Activated B cell treated with CpG ODN at 0.5 μM for 24 hours (primary cell): ENCODE measurements around the gene TMEM164. TPM values are rescaled to one million over a fixed set of nuclear protein-coding genes. Genes with fewer than 3 reads are reported as not detected.

Source experiments
- ATAC-seq: fragments of 200-7000 bp; cut with Tn5 transposase; one replicate; pipeline ENCODE4 v1.10.0; 2021; ENCODE audit warnings: low read depth, mild to moderate bottlenecking, moderate library complexity
- CTCF ChIA-PET: fragments of 350-600 bp; sonication (Branson Sonifier 250); formaldehyde crosslinking; loops from one replicate; lab custom pipeline; 2021; ENCODE audit warnings: antibody characterized with exemption; lab: Charles Lee
- POLR2A ChIA-PET: fragments of 350-600 bp; sonication (Branson Sonifier 250); formaldehyde crosslinking; loops from one replicate; lab custom pipeline; 2021; ENCODE audit warnings: antibody characterized with exemption; lab: Charles Lee
- DNase-seq: peaks from one replicate; pipeline ENCODE4 v3.0.0; 2022
- H3K27ac Mint-ChIP-seq: one replicate; pipeline ENCODE4 v1.8.0; 2020; ENCODE audit warnings: mixed read lengths
- H3K27me3 Mint-ChIP-seq: one replicate; pipeline ENCODE4 v1.8.0; 2021; ENCODE audit warnings: mixed read lengths
- H3K36me3 Mint-ChIP-seq: one replicate; pipeline ENCODE4 v1.8.0; 2021; ENCODE audit warnings: low read depth, mixed read lengths
- H3K4me1 Mint-ChIP-seq: one replicate; pipeline ENCODE4 v1.8.0; 2021; ENCODE audit warnings: mixed read lengths
- H3K4me3 Mint-ChIP-seq: one replicate; pipeline ENCODE4 v1.8.0; 2020; ENCODE audit warnings: mild to moderate bottlenecking, mixed read lengths
- H3K9me3 Mint-ChIP-seq: one replicate; pipeline ENCODE4 v1.8.0; 2020; ENCODE audit warnings: mixed read lengths
- CTCF ChIP-seq: fragments of 200-600 bp; IDR thresholded peaks from one replicate; pipeline ENCODE4 v1.8.0; 2022; ENCODE audit warnings: antibody characterized with exemption, mild to moderate bottlenecking
- intact Hi-C: fragments of 100-400 bp; cut with micrococcal nuclease; formaldehyde crosslinking; loops from one replicate; pipeline ENCODE4 v1.15.1; 2024
- total RNA-seq: library from RNA; stranded (reverse); gene quantifications from 2 replicates; pipeline ENCODE4 v1.2.3, GENCODE V29; 2022

Gene TMEM164
- total RNA-seq, 1 donor from 2014 or later: 21.8 TPM

DNA sequence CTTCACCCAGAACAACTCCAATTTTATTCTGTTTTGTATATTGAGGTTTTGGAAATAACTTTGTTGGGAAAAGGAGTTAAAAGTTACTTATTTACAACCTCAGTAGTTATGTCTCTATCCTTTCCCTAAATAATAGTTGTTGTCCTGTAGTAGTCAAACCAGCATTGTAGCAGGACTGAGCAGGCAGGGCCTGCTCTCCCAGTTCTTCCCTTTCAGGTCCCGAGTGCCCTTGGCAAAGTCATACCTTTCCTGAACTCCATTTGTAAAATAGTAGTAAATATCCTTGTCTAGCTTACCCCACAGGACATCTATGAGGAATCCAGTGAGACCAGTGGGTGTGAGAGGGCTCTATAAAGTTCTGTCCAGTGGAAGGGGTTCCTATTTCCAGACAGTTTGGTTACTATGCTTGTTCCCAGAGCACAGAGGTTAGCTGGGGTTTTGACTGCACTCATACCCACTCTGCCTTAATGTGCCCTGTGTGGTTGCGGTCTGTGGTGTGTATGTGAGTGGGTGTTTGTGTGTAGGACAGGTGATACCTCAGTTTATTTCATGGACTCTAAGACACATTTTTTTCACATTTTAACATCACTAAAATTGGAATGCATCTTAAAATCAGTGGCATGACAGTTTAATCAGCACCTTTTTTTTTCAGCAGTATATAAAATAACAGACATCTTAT lies 178.7 kb downstream of the TMEM164 start:
- no peak overlapping the region for H3K27ac Mint-ChIP-seq
- H3K36me3 Mint-ChIP-seq: peaks cover 6% of the 10 kb centered on the region
- H3K4me3 Mint-ChIP-seq: no peak overlapping the region
- intact Hi-C loops: no loop called here
- H3K4me1 Mint-ChIP-seq: no peaks in the 10 kb centered on the region
- H3K27me3 Mint-ChIP-seq: no peaks in the 10 kb centered on the region
- CTCF ChIA-PET: no interaction called here
- DNase-seq: no peak
- no peak for ATAC-seq
- TF ChIP-seq CTCF: no peak
- POLR2A ChIA-PET: no interaction called here
- peaks cover 3% of the 10 kb centered on the region for H3K9me3 Mint-ChIP-seq

DNA sequence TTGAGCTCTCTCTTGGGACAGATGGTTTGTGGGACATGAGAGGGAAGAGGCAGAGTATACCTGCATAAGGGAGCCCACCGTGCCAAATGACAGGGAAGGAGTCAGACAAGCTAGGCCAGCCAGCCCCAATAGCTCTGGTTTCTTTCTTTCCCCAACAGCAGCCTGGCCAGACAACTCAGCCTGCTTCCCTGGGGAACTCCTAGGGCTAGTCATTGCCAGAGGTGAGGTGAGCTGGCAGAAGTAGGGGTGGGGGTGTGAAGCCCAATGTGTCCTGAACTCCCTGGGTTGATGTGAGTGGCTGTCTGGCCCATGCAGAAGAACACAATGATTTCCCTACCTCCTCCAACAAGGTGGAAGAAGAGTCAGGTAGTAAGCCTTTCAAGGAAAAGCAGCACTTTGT lies 179.4 kb downstream of the TMEM164 start:
- no peak for DNase-seq
- TF ChIP-seq CTCF: no peak
- POLR2A ChIA-PET: no interaction called here
- Mint-ChIP-seq H3K27me3 (no peaks in the 10 kb centered on the region), H3K4me3 (no peak overlapping the region), H3K27ac (no peak overlapping the region), H3K9me3 (peaks cover 3% of the 10 kb centered on the region), H3K36me3 (peaks cover 6% of the 10 kb centered on the region), H3K4me1 (no peaks in the 10 kb centered on the region)
- intact Hi-C loops: no loop called here
- ATAC-seq: no peak
- CTCF ChIA-PET: no interaction called here

GRCh38 chrX:110182865-110183264 lies 180.0 kb downstream of the TMEM164 start:
- Mint-ChIP-seq H3K9me3 (peaks cover 3% of the 10 kb centered on the region), H3K27me3 (no peaks in the 10 kb centered on the region), H3K4me1 (no peaks in the 10 kb centered on the region), H3K27ac (no peak overlapping the region), H3K36me3 (peaks cover 6% of the 10 kb centered on the region), H3K4me3 (no peak overlapping the region)
- ChIA-PET CTCF (no interaction called here), POLR2A (no interaction called here)
- ATAC-seq: no peak
- intact Hi-C loops: no loop called here
- no peak for DNase-seq
- no peak for TF ChIP-seq CTCF

DNA sequence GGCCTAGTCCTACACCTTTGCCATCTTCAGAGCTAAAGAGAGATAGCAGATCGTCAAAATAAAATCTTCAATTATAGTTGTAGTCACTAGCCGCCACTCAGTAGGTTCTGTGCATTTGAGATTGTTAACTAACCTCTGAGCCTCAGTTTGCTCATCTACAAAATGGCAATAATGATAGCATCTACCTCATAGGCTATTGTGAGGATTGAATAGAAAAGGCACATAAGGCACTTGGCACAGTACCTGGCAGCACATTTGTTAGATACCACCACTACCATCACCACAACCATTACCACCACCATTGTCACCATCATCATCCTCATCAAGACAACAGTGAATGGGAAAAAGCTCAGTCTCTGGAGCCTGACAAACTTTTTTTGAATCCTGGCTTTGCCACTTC lies 180.4 kb downstream of the TMEM164 start:
- no peak for TF ChIP-seq CTCF
- H3K4me1 Mint-ChIP-seq: no peaks in the 10 kb centered on the region
- H3K9me3 Mint-ChIP-seq: peaks cover 3% of the 10 kb centered on the region
- ChIA-PET POLR2A (no interaction called here), CTCF (no interaction called here)
- no peaks in the 10 kb centered on the region for H3K27me3 Mint-ChIP-seq
- ATAC-seq: no peak
- H3K27ac Mint-ChIP-seq: no peak overlapping the region
- H3K4me3 Mint-ChIP-seq: no peak overlapping the region
- peaks cover 6% of the 10 kb centered on the region for H3K36me3 Mint-ChIP-seq
- DNase-seq: no peak
- intact Hi-C loops: no loop called here

- peak overlapping the region; percentile 41 for H3K27ac Mint-ChIP-seq
- DNase-seq (no peak), ATAC-seq (no peak)
- peaks cover 5% of the 10 kb centered on the region for H3K36me3 Mint-ChIP-seq
- H3K27me3 Mint-ChIP-seq: no peaks in the 10 kb centered on the region
- TF ChIP-seq CTCF: no peak
- CTCF ChIA-PET: no interaction called here
- H3K4me1 Mint-ChIP-seq: peaks cover 11% of the 10 kb centered on the region
- no peak overlapping the region for H3K4me3 Mint-ChIP-seq
- peaks cover 3% of the 10 kb centered on the region for H3K9me3 Mint-ChIP-seq
- intact Hi-C loops: no loop called here
- POLR2A ChIA-PET: interaction anchor here (0.6 kb wide), 1 partner anchor 17 kb away, joined by 3 read pairs; no protein-coding TSS in a partner anchor
These were observed 186.0 kb downstream of the TMEM164 start for GRCh38 chrX:110188701-110189558.
